H1 (cell line): Measurements from ENCODE around the gene C3. TPM values are rescaled to one million over a fixed set of nuclear protein-coding genes. Genes with fewer than 3 reads are reported as not detected.

Source experiments
- CTCF ChIA-PET: fragments of 300-600 bp; sonication (Branson Sonifier 250); formaldehyde crosslinking; loops from one replicate; lab custom pipeline; 2021; ENCODE audit not compliant: partially characterized antibody; lab: Charles Lee
- POLR2A ChIA-PET: fragments of 300-600 bp; sonication (Branson Sonifier 250); formaldehyde crosslinking; loops from one replicate; lab custom pipeline; 2021; ENCODE audit warnings: inconsistent platforms; ENCODE audit not compliant: partially characterized antibody; lab: Charles Lee
- DNase-seq, 2 experiments: peaks; one replicate each; pipeline versions ENCODE4 v3.0.0 to v3.0.0-alpha.2; 2010 to 2022; ENCODE audit warnings: low spot score in 2 of 2, low read depth in 1 of 2, mixed read lengths in 1 of 2
- FAIRE-seq: peaks from 2 replicates; lab custom pipeline; 2011; peaks lifted over from hg19 to GRCh38; lab: Jason Lieb, UNC
- H2AFZ ChIP-seq: 2 replicates; pipeline ENCODE4 v1.8.1; 2012; ENCODE audit warnings: low read length, inconsistent platforms
- H2AK5ac ChIP-seq: 2 replicates; pipeline ENCODE4 v1.6.1; 2013; ENCODE audit warnings: low read depth, low read length
- H2BK120ac ChIP-seq: replicated peaks from 2 replicates; pipeline ENCODE3; 2013; ENCODE audit warnings: low read depth, low read length, inconsistent platforms
- H2BK12ac ChIP-seq: 2 replicates; pipeline ENCODE4 v1.6.1; 2013; ENCODE audit warnings: low read depth, low read length
- H2BK15ac ChIP-seq: 2 replicates; pipeline ENCODE4 v1.6.1; 2013; ENCODE audit warnings: low read length
- H2BK20ac ChIP-seq: 2 replicates; pipeline ENCODE4 v1.6.1; 2013; ENCODE audit warnings: low read length
- H2BK5ac ChIP-seq: 2 replicates; pipeline ENCODE4 v1.6.1; 2013; ENCODE audit warnings: low read depth, low read length
- H3K14ac ChIP-seq: 2 replicates; pipeline ENCODE4 v1.6.1; 2013; ENCODE audit warnings: inconsistent platforms; ENCODE audit not compliant: insufficient read length
- H3K18ac ChIP-seq: 2 replicates; pipeline ENCODE4 v1.6.1; 2013; ENCODE audit warnings: low read length; ENCODE audit errors: extremely low read depth
- H3K23ac ChIP-seq: 2 replicates; pipeline ENCODE4 v1.6.1; 2013; ENCODE audit warnings: inconsistent platforms; ENCODE audit not compliant: insufficient read length
- H3K23me2 ChIP-seq: 2 replicates; pipeline ENCODE4 v1.6.1; 2013; ENCODE audit warnings: low read depth, low read length
- H3K27ac ChIP-seq: 2 replicates; pipeline ENCODE4 v1.6.1; 2011; ENCODE audit warnings: low read depth, low read length, inconsistent platforms
- H3K27me3 ChIP-seq, 4 experiments: replicated peaks in 1 of 4; 1 replicate in 1 of 4; 2 replicates in 3 of 4; pipeline versions ENCODE4 v1.6.1 to v1.8.1; 2011 to 2013; ENCODE audit warnings: low read length in 3 of 4, mild to moderate bottlenecking in 3 of 4, inconsistent platforms in 2 of 4, mixed read lengths in 2 of 4, moderate library complexity in 1 of 4; ENCODE audit not compliant: control insufficient read depth in 3 of 4, insufficient read depth in 3 of 4; ENCODE audit errors: extremely low read depth in 1 of 4
- H3K36me3 ChIP-seq, 4 experiments: 2 replicates each; pipeline versions ENCODE4 v1.6.1 to v1.8.1; 2011 to 2013; ENCODE audit warnings: mild to moderate bottlenecking in 4 of 4, low read length in 3 of 4, moderate library complexity in 2 of 4, control low read depth in 1 of 4, inconsistent platforms in 1 of 4; ENCODE audit not compliant: insufficient read depth in 4 of 4, control insufficient read depth in 2 of 4
- H3K4ac ChIP-seq: replicated peaks from 2 replicates; pipeline ENCODE3; 2013; ENCODE audit warnings: low read length, low read depth, mixed read lengths, inconsistent platforms; ENCODE audit not compliant: insufficient read length
- H3K4me1 ChIP-seq, 4 experiments: replicated peaks in 1 of 4; 1 replicate in 1 of 4; 2 replicates in 3 of 4; pipeline versions ENCODE4 v1.6.1 to v1.8.1; 2011 to 2013; ENCODE audit warnings: low read length in 3 of 4, inconsistent platforms in 2 of 4, mixed read lengths in 1 of 4; ENCODE audit not compliant: insufficient read depth in 4 of 4, control insufficient read depth in 3 of 4
- H3K4me2 ChIP-seq, 2 experiments: 2 replicates each; pipeline versions ENCODE4 v1.6.1 to v1.8.1; 2011 to 2013; ENCODE audit warnings: low read depth in 2 of 2, low read length in 2 of 2, control low read depth in 1 of 2, inconsistent platforms in 1 of 2, mild to moderate bottlenecking in 1 of 2; ENCODE audit not compliant: insufficient read depth in 1 of 2
- H3K4me3 ChIP-seq, 4 experiments: fragments of 200-600, 300-600 bp in 1 of 4; sonication (generic), shearing (Covaris generic), sonication (Bioruptor Twin) in 1 of 4; 2 replicates each; pipeline versions ENCODE4 v1.5.1 to v1.8.1; 2011 to 2016; ENCODE audit warnings: low read length in 4 of 4, low read depth in 3 of 4, control low read depth in 2 of 4, inconsistent platforms in 2 of 4, mild to moderate bottlenecking in 2 of 4, mixed read lengths in 1 of 4, moderate library complexity in 1 of 4; ENCODE audit not compliant: insufficient read depth in 2 of 4; ENCODE audit errors: extremely low read depth in 1 of 4
- H3K56ac ChIP-seq: replicated peaks from 2 replicates; pipeline ENCODE3; 2013; ENCODE audit warnings: low read depth, mild to moderate bottlenecking, mixed read lengths, low read length, inconsistent platforms; ENCODE audit not compliant: insufficient read length
- H3K79me1 ChIP-seq: 2 replicates; pipeline ENCODE4 v1.6.1; 2013; ENCODE audit warnings: low read depth, low read length, control low read depth
- H3K79me2 ChIP-seq, 2 experiments: 2 replicates each; pipeline versions ENCODE4 v1.6.1 to v1.8.1; 2012 to 2013; ENCODE audit warnings: low read length in 2 of 2, mild to moderate bottlenecking in 2 of 2, inconsistent platforms in 1 of 2; ENCODE audit not compliant: insufficient read depth in 2 of 2, control insufficient read depth in 1 of 2
- H3K9ac ChIP-seq, 4 experiments: replicated peaks in 1 of 4; 1 replicate in 1 of 4; 2 replicates in 3 of 4; pipeline versions ENCODE4 v1.6.1 to v1.8.1; 2011 to 2013; ENCODE audit warnings: low read depth in 3 of 4, low read length in 3 of 4, control low read depth in 2 of 4, mild to moderate bottlenecking in 2 of 4, moderate library complexity in 2 of 4, inconsistent platforms in 1 of 4; ENCODE audit errors: extremely low read depth in 1 of 4
- H3K9me3 ChIP-seq, 2 experiments: 2 replicates each; pipeline versions ENCODE4 v1.6.1 to v1.8.1; 2012 to 2013; ENCODE audit warnings: mild to moderate bottlenecking in 2 of 2, moderate library complexity in 2 of 2, control low read depth in 1 of 2, inconsistent platforms in 1 of 2, low read depth in 1 of 2, low read length in 1 of 2, mixed read lengths in 1 of 2; ENCODE audit not compliant: insufficient read depth in 2 of 2
- H4K20me1 ChIP-seq, 2 experiments: replicated peaks in 1 of 2; 2 replicates each; pipeline versions ENCODE3 to v1.8.1; 2011 to 2013; ENCODE audit warnings: inconsistent platforms in 2 of 2, low read length in 2 of 2, mild to moderate bottlenecking in 1 of 2; ENCODE audit not compliant: insufficient read depth in 2 of 2, control insufficient read depth in 1 of 2
- H4K5ac ChIP-seq: 2 replicates; pipeline ENCODE4 v1.6.1; 2013; ENCODE audit warnings: low read length, low read depth, mixed read lengths, inconsistent platforms; ENCODE audit not compliant: insufficient read length
- H4K8ac ChIP-seq: 2 replicates; pipeline ENCODE4 v1.8.0; 2013; ENCODE audit warnings: mild to moderate bottlenecking, moderate library complexity, low read length, inconsistent platforms; ENCODE audit not compliant: insufficient read depth; ENCODE audit errors: extremely low read depth
- H4K91ac ChIP-seq: replicated peaks from 2 replicates; pipeline ENCODE3; 2013; ENCODE audit warnings: low read length, mixed read lengths, inconsistent platforms; ENCODE audit not compliant: insufficient read length
- CBX5 ChIP-seq: fragments of 300-800, 300-1000 bp; sonication (generic); IDR thresholded peaks from 2 replicates; pipeline ENCODE4 v1.7.1; 2016; ENCODE audit warnings: antibody characterized with exemption, low read length, low read depth
- CEBPB ChIP-seq: IDR thresholded peaks from 2 replicates; pipeline ENCODE4 v1.6.1; 2012; ENCODE audit warnings: low read depth, low read length
- CREB1 ChIP-seq: IDR thresholded peaks from 2 replicates; pipeline ENCODE4 v1.6.1; 2012; ENCODE audit warnings: inconsistent platforms
- FOSL1 ChIP-seq: IDR thresholded peaks from 2 replicates; pipeline ENCODE4 v1.6.1; 2011; ENCODE audit warnings: mild to moderate bottlenecking, low read depth, low read length, moderate library complexity; ENCODE audit not compliant: insufficient read depth
- GABPA ChIP-seq: IDR thresholded peaks from 2 replicates; pipeline ENCODE4 v1.6.1; 2011; ENCODE audit warnings: mild to moderate bottlenecking, low read length, moderate library complexity, borderline replicate concordance; ENCODE audit not compliant: insufficient read depth
- HDAC6 ChIP-seq: IDR thresholded peaks from one replicate; pipeline ENCODE4 v1.7.1; 2012; ENCODE audit warnings: low read depth, mild to moderate bottlenecking, inconsistent platforms, low read length, moderate library complexity
- JUND ChIP-seq: IDR thresholded peaks from 2 replicates; pipeline ENCODE4 v1.6.1; 2011; ENCODE audit warnings: mild to moderate bottlenecking, improper control_type of control experiment, low read length
- KDM5A ChIP-seq: fragments of 200-600 bp; IDR thresholded peaks from 2 replicates; pipeline ENCODE4 v1.7.1; 2012; ENCODE audit warnings: mild to moderate bottlenecking, low read length, inconsistent platforms, mixed read lengths
- MAFK ChIP-seq: IDR thresholded peaks from 2 replicates; pipeline ENCODE4 v1.6.1; 2012; ENCODE audit warnings: low read depth, mild to moderate bottlenecking, improper control_type of control experiment, low read length
- SIRT6 ChIP-seq: IDR thresholded peaks from one replicate; pipeline ENCODE4 v1.7.1; 2012; ENCODE audit warnings: low read length, inconsistent platforms
- WGBS, 2 experiments: shearing (Covaris generic) in 1 of 2; methylation state at CpG; one replicate each; pipeline versions ENCODE4 v1.1.6 to v1.1.7; 2013 to 2015; ENCODE audit warnings: low lambda C conversion rate in 2 of 2, mixed read lengths in 2 of 2, inconsistent platforms in 1 of 2, low coverage in 1 of 2, missing lambda C conversion rate in 1 of 2; ENCODE audit not compliant: insufficient replicate concordance in 2 of 2, insufficient coverage in 1 of 2, insufficient read length in 1 of 2; ENCODE audit errors: extremely low coverage in 1 of 2, missing lambda C conversion rate in 1 of 2; 5-methylcytosine and 5-hydroxymethylcytosine counted together
- polyA plus RNA-seq, 7 experiments: library from polyadenylated mRNA; depleted of rRNA in 3 of 7; stranded (reverse) in 5 of 7; unstranded in 2 of 7; fragments of >200 nt in 5 of 7; fragments of 200-250 nt in 2 of 7; gene quantifications; 1 replicate in 5 of 7; 2 replicates in 1 of 7; 4 replicates in 1 of 7; pipeline versions ENCODE4 v1.2.1 to v1.2.3, GENCODE V29; 2011 to 2013; ENCODE audit warnings: missing spikeins in 2 of 7, mixed read lengths in 2 of 7
- total RNA-seq: library from RNA; stranded (reverse); fragmentation: NEBNext Ultra II Directional; extraction: Animal tissue kit (Norgen Biotek cat#: 25700); gene quantifications from 2 replicates; pipeline ENCODE4 v1.2.1, GENCODE V29; 2021
- TF ChIP-seq, protein P1 (sequence below): IDR thresholded peaks from 2 replicates; pipeline ENCODE4 v1.6.1; 2012; ENCODE audit warnings: inconsistent platforms
- TF ChIP-seq, protein P2 (sequence below): IDR thresholded peaks from 2 replicates; pipeline ENCODE4 v1.6.1; 2011; ENCODE audit warnings: low read depth, mild to moderate bottlenecking, low read length; ENCODE audit not compliant: insufficient read depth

The C3 gene
- total and polyA plus RNA-seq, 2 of the 8 experiments (the other 6 are each of a cell fraction or from before 2014, with no cell fraction given): 6.4 to 12.8 TPM

DNA sequence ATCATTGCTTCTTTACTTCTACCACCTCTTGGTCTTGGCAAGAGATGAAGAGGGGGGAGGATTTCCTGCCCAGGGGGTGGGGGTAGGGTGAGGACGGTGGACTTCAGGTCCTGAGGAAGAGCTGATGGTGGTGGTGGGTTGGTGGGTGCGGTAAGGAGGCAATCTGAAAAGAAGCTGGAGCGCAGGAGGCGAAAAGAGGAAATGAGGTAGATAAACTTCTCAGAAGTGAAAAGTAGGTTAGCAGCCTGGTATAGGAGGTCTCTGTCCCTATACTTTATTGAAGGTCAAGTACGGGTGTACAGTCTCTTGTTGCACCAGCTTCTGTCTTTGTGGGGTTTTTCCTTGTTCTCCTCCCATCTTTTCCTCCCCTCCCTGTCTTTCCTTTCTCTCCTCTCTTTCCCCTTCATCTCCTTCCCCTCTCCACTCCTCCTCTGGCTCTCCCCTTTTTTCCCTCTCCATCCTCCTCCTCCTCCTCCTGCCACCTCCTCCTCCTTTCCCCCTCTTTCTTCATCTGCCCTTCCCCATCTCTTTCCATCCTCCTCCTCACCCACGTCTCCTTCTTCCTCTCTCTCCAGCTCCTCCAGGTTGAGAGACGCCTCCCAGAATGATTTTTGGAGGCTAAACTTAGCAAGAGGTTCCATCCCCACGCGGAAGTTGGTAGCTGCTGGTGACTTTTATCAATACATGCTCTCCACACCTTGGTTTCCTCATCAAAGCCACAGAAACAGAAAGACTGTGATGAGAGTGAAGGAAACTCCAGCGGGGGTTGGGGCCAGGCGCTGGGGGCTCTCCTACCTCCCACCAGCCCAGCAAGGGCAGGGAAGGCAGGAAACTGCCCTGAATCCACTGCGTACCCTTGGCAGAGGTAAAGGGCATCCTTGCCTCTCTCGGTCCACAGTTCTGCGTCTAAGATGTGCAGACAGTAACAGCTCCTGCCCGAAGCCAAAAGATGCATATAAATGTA, 65.8 kb downstream of the C3 start:
- no peak overlapping the region for H3K4ac ChIP-seq
- TF ChIP-seq CBX5 (no peak), HDAC6 (no peak), FOSL1 (no peak), SIRT6 (no peak), CREB1 (no peak), MAFK (no peak), GABPA (no peak), JUND (no peak), CEBPB (no peak), KDM5A (no peak)
- TF ChIP-seq, protein P1, sequence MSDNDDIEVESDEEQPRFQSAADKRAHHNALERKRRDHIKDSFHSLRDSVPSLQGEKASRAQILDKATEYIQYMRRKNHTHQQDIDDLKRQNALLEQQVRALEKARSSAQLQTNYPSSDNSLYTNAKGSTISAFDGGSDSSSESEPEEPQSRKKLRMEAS: no peak
- TF ChIP-seq, protein P2, sequence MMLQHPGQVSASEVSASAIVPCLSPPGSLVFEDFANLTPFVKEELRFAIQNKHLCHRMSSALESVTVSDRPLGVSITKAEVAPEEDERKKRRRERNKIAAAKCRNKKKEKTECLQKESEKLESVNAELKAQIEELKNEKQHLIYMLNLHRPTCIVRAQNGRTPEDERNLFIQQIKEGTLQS: no peak

More for the DNA sequence above, 65.8 kb downstream of the C3 start:
- H3K4me2 ChIP-seq: no peak overlapping the region
- no peaks in the 10 kb centered on the region; the same call in 1 of the 2 replicates for H3K23me2 ChIP-seq
- no peaks in the 10 kb centered on the region for H3K27me3 ChIP-seq
- no peak overlapping the region for H3K56ac ChIP-seq
- no peak overlapping the region for H2BK120ac ChIP-seq
- ChIA-PET CTCF (interaction anchor here (1.0 to 1.6 kb wide), 3 partner anchors 23 to 207 kb away, joined by 3 to 4 read pairs (median 3); no protein-coding TSS in a partner anchor), POLR2A (no interaction called here)
- DNase-seq: no peak
- H2BK12ac ChIP-seq: no peak overlapping the region
- H4K5ac ChIP-seq: no peak overlapping the region
- no peaks in the 10 kb centered on the region for H3K79me1 ChIP-seq
- H2AK5ac ChIP-seq: no peak overlapping the region
- H3K9ac ChIP-seq: no peak overlapping the region
- no peaks in the 10 kb centered on the region for H3K79me2 ChIP-seq
- H3K14ac ChIP-seq: no peak overlapping the region
- H3K36me3 ChIP-seq: no peaks in the 10 kb centered on the region
- no peak overlapping the region for H2BK5ac ChIP-seq
- peaks cover 9 to 11% of the 10 kb centered on the region in 2 experiments; a peak in 3 of 4 replicates for H3K9me3 ChIP-seq
- no peak overlapping the region for H2BK20ac ChIP-seq
- peaks cover 0 to 1% (median 0%) of the 10 kb centered on the region in 4 experiments; a peak in 1 of 7 replicates for H3K4me1 ChIP-seq
- no peak overlapping the region for H3K27ac ChIP-seq
- H3K18ac ChIP-seq: no peak overlapping the region
- no peak overlapping the region for H4K8ac ChIP-seq
- H3K23ac ChIP-seq: no peak overlapping the region
- WGBS, 2 experiments: 88 to 89% methylated on average over 1 to 15 of the region's 15 CpGs
- H2AFZ ChIP-seq: no peak overlapping the region
- no peak overlapping the region for H3K4me3 ChIP-seq
- no peaks in the 10 kb centered on the region for H4K20me1 ChIP-seq
- no peak for FAIRE-seq
- H2BK15ac ChIP-seq: no peak overlapping the region
- H4K91ac ChIP-seq: no peak overlapping the region
